ENCODE measurements around the gene GFY.

DNA sequence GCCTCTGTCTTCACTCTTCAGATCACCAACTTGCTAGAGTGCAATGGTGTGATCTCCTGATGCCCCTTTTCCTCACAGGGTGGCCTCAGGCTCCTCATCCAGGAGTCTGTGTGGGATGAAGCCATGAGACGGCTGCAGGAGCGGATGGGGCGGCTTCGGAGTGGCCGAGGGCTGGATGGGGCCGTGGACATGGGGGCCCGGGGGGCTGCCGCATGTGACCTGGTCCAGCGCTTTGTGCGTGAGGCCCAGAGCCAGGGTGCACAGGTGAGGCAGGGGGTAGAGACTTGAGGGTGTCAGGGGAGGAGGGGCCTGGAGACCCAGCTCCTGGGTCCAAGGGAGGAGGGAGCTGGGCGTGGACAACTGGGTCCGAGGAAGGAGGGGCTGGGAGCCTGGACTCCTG, 37.3 kb downstream of the GFY start:
- TF ChIP-seq POLR2A (IDR thresholded peaks at IDR 0.05; ENCODE audit: low read depth, low read length) (no peak), EZH2 (IDR thresholded peaks at IDR 0.05; ENCODE audit: borderline replicate concordance, low read depth, low read length, severe bottlenecking) (no peak), MYC (IDR thresholded peaks at IDR 0.05; ENCODE audit: low read depth, low read length) (no peak), POLR2AphosphoS5 (IDR thresholded peaks at IDR 0.05; ENCODE audit: insufficient read depth, low read depth, low read length) (no peak)
- TF ChIP-seq, protein P1, sequence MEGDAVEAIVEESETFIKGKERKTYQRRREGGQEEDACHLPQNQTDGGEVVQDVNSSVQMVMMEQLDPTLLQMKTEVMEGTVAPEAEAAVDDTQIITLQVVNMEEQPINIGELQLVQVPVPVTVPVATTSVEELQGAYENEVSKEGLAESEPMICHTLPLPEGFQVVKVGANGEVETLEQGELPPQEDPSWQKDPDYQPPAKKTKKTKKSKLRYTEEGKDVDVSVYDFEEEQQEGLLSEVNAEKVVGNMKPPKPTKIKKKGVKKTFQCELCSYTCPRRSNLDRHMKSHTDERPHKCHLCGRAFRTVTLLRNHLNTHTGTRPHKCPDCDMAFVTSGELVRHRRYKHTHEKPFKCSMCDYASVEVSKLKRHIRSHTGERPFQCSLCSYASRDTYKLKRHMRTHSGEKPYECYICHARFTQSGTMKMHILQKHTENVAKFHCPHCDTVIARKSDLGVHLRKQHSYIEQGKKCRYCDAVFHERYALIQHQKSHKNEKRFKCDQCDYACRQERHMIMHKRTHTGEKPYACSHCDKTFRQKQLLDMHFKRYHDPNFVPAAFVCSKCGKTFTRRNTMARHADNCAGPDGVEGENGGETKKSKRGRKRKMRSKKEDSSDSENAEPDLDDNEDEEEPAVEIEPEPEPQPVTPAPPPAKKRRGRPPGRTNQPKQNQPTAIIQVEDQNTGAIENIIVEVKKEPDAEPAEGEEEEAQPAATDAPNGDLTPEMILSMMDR (IDR thresholded peaks at IDR 0.05; ENCODE audit: extremely low read depth in 1 of 2, insufficient read depth in 1 of 2, low read depth in 1 of 2, low read length in 2 of 2) = no peak
- TF ChIP-seq, protein P2, sequence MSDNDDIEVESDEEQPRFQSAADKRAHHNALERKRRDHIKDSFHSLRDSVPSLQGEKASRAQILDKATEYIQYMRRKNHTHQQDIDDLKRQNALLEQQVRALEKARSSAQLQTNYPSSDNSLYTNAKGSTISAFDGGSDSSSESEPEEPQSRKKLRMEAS (IDR thresholded peaks at IDR 0.05; ENCODE audit: insufficient read depth, insufficient read length) = no peak

All from endothelial cell of umbilical vein (primary cell).